ENCODE results near the gene CFAP57.
A peak's percentile ranks its signal among the peaks of the same experiment; 100 is the strongest.

Gene CFAP57

DNA sequence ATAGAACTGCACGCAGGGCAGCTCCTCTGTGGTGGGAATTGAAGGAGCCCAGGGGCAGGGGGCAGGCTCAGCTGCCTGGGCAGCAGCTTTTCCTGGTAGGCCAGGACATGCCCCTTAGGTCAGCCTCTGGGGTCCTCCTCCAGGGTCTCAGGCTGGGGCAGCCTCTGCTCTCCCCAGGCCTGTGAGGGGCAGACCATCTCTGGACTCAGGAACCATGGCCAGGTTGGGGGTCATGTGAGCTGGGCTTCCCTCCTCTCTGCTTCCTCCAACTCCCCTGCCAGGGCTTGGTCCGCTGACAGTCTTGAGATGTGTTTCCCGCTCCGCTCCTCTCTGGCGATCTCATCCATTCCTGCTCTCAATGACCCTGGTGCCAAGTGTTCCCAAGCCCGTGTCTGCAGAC, 107.5 kb downstream of the CFAP57 start:
- DNase-seq = no peak

DNA sequence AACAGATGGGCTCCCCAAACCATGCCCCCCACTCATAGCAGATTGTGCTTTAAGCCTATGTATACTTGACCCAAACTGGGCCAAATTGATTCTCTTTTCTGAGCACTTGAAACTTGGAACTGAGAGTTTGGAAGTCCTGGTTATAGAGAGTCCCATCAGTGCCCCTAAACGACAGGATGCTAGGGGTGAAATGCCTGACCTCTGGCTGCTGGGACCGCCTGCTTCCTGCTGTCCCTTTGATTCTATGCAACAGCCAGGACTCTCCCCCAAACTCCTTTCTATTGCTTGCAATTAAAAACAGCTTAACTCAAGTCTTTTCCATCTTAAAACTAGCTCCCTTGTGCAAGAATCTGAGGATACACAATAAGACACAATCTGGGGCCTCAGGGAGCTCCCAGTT, 108.6 kb downstream of the CFAP57 start:
- DNase-seq = no peak

DNA sequence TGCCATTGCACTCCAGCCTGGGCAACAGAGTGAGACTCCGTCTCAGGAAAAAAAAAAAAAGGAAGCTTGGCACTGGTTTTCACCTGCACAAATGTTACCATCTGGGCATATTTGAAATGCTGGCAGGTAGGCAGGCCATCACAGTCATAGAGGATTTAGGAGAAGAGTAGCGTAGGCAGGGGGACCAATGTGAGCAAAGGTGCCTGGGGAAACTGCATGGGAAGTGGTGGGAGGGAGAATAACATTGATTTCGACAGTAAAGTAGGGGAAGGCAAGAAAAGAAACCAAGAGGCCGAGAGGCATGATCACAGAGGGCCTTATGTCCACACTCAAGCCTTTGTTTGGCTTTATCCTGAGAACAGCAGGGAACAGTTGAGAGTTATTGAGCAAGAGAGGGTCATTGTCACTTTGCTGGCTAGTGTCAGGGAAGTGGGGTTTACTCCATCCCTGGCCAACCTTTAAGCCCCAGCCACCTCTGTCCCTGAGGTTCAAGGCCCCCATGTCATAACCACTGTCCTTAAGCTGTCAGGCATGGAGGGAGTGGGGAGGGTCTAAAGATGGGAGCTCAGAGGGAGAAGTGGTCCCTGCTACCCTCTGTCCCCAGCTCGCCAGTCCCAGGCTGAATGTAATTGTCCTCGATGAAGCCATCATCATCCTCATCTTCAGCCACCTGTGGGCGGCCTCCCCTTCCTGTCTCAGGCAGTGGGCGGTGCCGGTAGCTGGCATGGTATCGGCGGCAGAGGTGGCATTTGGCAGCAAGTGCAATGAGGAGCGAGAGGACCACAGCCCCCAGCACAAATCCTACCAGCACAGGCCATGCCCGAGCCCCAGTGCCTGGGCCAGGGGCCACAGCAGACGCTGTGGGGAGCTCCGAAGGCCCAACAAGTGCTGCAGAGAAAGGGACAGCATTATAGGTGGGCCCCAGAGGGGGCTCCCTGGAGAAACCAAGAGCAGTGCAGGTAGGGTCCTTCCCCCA, 110.4 kb downstream of the CFAP57 start:
- DNase-seq = no peak

DNA sequence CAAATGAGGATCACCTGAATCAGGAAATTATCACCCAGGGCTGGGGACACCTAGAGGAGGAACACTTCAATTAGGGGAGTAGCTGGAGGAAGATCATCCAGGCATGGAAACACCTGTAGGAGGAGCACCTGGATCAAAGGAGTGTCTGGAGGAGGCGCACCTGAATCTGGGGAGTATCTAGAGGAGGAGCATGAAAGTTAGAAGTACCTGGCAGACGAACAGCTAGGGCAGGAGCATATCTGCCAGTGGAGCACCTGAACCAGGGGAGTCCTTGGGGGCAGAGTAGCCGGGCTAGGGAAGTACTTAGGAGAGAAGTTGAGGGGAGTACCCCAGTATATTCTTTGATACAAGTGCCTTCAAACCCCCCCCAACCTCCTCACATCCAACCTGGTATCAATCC, 111.9 kb downstream of the CFAP57 start:
- DNase-seq = no peak

DNA sequence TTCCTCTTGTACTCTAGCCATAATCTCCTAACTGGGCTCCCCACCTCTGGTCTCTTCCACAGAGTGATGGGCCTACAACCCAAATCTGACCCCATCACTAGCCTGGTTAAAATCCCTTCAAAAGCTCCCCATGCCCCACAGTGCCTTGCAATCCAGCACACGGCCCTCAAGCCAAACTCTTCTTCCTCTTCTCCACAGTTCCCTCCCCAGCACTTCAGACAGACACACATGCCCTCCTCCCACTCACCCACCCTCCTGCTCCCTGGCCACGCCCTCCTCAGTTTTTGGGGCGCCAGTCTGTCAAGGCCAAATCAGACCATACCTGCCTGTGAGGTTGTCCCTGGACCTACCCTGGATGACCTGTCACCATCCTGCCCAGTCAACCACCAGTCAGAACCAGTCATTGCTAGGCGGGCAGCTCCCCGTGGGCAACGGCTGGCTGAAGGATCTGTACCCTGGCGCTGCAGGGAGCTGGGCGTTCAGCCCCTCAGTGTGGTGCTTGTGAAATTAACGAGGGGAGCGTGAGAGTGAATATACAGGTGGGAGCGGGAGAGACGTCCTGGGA, 112.5 kb downstream of the CFAP57 start:
- DNase-seq = no peak

DNA sequence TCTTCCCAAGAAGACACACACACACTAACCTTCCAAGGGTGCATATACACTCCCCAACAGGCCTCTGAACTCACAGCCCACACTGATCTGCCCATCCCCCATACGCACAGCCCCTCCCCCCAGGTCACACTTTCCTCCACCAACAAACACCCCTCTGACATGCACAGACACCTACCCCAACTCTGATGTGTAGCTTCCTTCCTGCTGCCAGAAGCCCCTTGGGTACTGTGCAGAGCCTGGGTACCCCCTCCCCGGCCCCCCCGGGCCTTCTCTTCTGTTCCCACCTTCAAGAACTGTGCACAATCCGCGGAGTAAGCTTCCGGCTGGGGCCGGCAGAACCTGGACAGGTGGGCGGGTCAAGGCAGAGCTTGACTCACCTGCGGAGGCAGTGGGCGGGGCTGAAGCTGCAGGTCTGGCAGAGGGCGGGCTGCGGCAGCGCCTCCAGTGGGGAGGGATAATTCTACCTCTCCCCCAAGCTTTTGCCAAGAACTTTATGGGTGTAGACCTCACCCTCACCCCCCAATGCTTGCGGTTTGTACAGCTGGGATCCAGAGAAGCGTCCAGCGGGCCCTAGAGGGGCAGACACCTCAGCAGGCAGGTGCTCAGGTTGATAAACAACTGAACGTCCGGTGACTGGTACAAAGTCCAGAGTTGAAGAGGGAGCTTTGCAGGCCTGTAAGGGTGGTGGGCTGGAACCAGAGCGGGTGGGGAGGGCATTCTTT, 113.3 kb downstream of the CFAP57 start, which contains the start of gene C1orf210:
Gene C1orf210 (minus strand): TSS at position 313 of the 722 bp plus-strand sequence. CDS start 2,311 bp downstream, outside the sequence.
- DNase-seq = no peak

DNA sequence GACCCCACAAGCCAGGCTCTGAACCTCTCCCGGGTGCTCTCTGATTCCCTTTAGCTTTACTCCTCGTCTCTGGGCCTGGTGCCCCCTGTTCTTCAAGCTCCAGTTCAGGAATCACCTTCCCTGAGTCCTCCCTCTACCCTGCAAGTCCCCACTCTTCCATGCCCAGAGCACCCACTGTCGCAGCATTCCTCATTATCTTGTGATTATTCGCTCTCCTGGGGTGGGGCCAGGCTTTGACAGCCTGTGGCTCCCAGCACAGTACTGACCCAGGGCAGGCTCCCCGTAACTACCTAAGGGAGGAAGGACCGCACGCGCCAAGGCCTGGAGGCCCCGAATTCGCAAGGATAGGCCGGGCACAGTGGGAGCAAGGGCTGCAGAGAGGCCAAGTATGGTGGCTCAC, 114.0 kb downstream of the CFAP57 start:
- no peak for DNase-seq

DNA sequence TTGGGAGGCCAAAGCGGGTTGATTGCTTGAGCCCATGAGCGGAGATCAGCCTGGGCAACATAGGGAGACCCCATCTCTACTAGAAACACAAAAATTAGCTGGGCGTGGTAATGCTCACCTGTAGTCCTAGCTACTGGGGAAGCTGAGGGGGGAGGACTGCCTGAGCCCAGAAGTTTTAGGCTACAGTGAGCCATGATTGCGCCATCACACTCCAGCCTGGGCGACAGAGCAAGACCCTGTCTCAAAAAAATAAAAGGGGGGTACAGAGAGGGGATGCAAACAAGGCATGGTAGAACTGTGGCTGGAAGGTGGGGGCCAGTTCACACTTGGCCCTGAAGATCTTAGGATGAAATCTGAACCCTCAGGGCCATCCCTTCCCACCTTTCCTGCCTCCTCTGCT, 114.4 kb downstream of the CFAP57 start:
- no peak for DNase-seq

DNA sequence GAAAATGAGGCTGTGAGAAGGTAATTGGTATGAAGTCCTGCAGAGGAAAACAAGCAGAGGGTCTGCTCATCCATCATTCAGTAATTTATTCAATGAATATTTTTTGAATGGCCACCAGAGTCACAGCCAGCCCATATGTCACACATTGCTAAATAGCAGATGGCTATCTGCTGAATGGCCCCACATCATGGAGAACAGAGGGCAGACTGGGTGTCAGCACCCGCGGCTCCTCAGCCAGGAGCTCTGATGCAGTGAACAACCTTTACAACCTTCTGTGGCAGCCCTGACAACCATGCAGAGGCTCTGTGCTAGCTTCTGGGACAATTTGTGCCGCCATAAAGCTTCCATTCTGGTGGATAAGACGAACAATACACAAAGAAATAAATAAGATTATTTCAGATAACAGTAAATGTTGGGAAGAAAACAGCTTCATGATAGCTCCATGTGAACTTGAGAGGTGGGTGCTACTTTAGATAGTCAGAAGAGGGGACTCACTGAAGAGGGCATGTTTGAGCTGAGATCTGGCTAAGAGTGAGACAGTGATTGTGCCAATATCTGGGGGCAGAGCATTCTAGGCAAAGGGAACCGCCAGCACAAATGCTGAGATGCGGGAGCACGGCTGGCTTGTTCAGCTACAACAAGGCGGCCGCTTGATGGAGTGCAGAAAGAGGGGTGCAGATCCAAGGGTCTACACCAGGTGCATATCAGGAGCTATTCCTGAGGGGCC, 116.1 kb downstream of the CFAP57 start:
- DNase-seq = no peak

DNA sequence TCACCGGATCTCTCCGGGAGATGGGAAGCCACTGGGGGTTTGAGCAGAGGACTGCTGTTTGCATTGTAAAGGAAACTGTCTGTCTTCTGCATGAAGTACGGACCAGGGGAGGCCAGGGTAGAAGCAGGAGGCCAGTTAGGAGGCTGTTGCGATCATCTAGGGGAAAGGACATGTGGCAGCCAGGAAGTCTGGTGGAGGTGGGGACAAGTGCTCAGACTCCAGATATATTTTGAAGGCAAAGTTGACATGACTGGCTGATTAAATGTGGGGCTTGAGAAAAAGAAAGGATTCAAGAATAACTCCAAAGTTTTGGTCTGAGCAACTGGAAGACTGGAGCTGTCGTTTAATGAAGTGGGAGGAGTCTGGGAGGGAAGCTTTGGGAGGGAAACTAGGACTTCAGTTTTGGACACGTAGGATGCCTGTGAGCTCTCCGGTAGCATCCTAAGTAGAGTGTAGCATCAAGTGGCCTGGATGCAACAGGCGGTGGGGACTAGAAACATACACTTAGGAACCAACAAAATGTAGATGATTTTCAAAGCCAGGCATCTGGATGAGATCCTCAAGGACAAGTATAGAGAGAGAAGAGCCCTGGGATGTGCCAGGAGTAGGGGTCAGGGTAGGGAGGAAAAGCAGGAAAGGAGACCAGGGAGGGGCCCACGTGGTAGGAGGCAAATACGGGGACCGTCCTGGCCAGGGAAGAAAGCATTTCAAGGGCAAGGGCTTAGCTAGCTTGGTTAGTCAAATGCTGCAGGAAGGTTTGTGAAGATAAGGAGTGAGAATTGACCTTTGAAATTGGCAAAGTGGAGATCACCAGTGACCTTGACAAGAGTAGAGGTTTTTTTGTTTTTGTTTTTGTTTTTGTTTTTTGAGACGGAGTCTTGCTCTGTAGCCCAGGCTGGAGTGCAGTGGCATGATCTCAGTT, 116.9 kb downstream of the CFAP57 start:
- no peak for DNase-seq

DNA sequence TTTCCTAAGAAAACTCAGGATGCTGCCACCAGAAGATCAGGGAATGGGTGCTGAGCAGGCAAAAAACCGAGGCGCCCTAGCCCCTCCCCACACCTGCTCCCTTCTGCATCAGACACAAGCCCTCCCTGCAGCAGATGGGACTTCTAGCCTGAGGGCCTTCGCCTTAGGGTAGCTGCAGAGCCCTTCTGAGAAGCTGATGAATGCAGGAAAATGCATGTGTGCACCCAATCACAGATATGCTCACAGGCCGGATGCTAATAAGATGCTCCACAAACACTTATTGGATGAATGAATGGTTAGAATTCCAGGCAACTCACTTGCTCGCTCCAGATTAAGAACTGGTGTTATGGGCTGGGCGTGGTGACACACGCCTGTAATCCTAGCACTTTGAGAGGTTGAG, 120.1 kb downstream of the CFAP57 start:
- DNase-seq = no peak

DNA sequence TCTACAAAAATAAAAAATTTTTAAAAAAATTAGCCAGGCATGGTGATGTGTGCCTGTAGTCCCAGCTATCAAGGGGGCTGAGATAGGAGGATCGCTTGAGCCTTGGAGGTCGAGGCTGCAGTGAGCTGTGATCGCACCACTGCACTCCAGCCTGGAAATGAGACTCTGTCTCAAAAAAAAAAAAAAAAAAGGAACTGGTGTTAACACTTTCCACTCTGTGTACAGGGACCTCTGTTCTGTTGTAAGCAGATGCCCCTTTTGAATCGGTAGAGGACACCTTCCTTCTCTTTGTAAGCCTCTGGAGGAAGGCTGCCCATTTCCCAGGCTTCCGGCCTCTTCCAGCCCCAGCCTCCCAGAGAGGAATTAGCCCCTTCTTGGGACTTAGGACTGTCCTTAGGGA, 120.5 kb downstream of the CFAP57 start:
- DNase-seq = no peak

DNA sequence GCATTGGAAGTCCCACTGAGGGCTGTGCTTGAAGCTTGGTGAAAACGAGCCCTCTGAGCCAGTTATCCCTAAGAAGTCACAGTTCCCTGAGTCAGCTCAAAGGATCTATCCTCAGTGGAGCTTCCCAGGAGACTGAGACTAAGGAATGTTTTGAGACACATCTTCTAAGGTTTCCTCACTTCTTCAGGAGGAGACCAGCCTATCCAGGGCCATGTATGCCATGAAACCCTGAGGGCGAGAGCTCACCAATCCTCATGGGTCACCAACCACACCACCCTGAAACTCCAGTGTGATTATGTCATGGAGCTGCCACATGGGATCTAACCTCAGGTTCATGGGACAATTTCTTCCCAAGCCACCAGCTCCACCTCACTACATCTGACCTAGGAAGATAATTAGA, 121.0 kb downstream of the CFAP57 start:
- DNase-seq = no peak

DNA sequence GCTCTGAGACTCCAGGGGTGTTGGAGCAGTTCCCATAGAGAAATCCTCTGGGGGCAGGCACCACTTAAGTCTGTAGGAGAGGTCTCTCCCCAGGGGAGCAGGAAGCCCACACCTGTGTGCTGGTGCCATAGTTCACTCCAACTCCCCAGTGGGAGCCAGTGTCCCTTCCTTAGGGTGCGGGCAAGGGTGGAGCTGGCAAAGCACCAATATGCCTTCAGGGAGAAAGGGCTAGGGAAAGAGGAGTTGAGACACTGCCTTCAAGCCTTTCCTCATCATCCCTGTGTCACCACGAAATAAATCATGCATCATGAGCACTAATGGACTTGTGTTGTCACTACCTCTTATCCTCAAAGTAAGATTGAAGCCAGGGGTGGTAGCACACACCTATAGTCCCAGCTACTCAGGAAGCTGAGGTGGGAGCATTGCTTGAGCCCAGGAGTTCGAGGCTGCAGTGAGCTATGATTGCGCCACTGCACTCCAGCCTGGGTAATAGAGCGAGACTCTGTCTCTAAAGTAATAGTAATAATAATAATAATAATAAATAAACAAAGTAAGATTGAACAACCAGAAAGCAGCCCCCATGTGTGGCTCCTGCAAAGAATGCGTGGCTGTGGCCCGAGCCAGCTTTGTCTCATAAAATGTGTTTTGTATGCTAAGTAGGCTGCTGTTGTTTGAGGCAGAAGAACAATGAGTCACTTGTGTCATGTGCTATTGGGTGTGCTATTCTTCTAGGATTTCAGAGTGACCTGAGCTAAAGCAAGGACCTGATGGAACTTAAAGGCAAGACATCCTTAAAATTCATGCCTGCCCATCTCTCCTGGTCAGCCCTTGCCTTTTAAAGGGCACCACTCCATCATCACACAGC, 122.0 kb downstream of the CFAP57 start:
- peak; percentile 18 for DNase-seq

DNA sequence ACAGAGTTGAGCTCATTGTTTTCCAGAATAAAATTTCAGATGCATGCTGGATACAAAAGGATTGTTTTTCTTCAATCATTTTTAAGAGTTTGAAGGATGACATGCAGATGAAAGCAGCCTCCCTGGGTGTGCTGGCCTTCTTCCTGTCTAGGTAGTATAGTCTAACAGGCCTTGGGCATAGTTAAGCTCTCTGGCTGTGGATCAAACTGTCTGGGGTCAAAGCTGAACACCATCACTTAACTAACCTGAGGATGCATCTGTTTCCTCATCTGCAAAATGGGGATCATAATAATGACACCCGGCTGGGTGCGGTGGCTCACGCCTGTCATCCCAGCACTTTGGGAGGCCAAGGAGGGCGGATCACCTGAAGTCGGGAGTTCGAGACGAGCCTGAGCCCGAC, 122.6 kb downstream of the CFAP57 start:
- no peak for DNase-seq

DNA sequence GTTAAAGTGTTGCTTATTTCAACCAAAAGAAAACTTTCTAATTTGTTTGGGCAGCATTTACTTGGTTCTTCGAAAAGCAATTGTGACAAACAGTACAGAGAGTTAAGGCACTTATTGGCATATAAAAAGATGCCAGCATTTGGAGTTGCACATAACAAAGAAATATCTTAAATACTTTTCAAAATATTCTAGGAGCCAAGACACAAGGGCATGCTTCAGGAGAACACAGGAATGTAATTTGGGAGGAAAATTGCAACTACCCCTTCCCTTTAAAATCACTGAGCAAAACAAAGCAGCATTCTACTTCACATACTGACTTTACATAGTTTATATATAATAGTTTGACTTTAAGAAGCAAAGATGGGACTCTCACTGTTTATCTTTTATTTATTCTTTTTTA, 124.1 kb downstream of the CFAP57 start:
- no peak for DNase-seq

DNA sequence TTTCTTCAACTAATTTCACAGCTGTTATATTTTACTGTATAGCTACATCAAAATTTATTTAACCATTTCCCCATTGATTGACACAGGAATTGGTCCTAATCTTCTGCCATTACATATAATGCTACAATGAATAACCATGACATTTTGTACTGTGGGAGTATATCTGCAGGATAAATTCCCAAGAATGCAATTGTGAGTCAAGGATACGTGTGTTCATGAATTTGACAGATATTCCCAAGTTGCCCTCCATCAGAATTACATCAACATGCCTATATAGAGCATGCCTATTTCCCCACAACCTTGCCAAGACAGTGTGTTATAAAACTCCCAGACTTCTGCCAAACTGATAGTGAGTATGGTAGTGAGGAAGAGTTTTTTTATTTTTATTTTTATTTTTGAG, 125.9 kb downstream of the CFAP57 start:
- no peak for DNase-seq

DNA sequence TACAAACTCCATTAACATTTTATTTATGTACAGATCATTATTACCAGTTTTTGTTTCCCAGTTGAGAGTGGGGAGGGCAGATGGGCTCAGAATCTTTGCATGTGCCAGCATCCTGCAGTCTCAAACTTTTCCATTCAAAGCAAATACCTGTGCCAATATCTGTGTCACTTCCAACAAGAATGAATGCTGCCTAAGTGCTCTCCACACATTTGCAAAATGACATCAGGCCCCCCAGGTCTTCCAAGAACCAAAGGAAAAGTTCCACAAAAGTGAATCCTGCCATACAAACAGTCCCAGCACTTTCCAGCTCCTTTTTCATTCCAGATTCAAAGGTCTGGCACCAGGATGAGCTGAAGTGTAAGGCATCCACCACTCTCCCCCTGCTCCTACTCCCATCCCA, 127.0 kb downstream of the CFAP57 start:
- DNase-seq = no peak

DNA sequence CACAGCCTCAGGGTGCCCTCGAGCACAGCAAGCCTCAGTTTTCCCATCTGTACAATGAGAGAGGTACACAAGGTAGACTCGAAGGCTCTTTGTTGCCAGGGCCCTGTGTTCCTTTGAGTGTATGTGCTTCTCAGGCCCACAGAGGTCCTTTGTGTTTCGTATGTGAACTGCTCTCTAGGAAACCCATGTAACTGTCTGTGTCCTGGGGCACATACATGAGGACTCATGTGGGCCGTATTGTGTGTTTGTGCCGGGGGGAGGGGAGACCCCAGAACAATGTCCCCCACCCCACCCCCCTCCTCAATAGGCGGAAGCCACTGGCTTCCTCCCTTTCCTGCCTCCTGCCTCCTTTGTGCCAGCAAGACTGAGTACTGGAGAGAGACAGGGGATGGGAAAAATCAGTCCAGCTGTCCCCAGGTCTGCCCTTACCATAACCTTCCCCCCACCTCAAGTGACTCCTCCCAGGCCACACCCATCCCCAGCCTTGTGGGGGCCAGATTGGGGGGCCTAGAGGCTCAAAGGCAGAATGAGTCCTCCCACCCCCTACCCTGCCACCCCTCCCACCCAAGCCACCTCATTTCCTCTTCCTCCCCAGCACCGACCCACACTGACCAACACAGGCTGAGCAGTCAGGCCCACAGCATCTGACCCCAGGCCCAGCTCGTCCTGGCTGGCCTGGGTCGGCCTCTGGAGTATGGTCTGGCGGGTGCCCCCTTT, 128.4 kb downstream of the CFAP57 start, which contains the start of gene TIE1:
Gene TIE1 (plus strand): TSS at position 605 of the 717 bp plus-strand sequence. CDS start 90 bp downstream, at position 695.
- DNase-seq = no peak

DNA sequence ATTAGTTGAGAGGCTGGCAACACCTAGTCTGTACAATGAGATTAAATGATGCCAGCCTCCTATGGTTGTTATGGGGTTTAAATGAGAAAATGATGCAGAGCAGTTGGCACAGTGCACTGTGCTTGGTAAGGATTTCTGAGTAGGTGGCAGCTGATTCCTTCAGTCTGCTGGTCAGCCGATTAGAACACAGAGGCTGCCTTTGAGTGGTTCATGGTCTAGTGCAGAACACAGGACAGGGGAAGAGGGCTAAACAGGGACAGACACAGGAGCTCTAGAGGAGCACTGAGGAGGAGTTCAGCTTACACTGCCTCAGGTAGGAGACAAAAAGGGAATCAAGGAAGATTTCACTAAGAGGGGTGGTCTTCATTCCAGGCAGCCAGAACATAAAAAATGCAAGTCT, 130.1 kb downstream of the CFAP57 start:
- no peak for DNase-seq
